ENCODE measurements around the gene LCN10.

Gene LCN10

GRCh38 chr9:136719195-136719880, 23.4 kb downstream of the LCN10 start:
- no peak overlapping the region for H3K4me3 ChIP-seq (ENCODE audit: low read depth, low read length, poor library complexity, severe bottlenecking)

GRCh38 chr9:136718345-136719194, 24.2 kb downstream of the LCN10 start:
- Histone ChIP-seq H3K9me2 (ENCODE audit: low read depth, low read length) (no peaks in the 10 kb centered on the region), H3K79me2 (ENCODE audit: insufficient read depth, low read length) (no peaks in the 10 kb centered on the region), H4K20me1 (ENCODE audit: insufficient read depth, low read length) (no peaks in the 10 kb centered on the region), H3K9ac (ENCODE audit: low read length) (no peak overlapping the region), H3F3A (ENCODE audit: insufficient read depth, low read length) (no peaks in the 10 kb centered on the region), H3K4me2 (ENCODE audit: low read length) (no peak overlapping the region), H3K9me3 (ENCODE audit: low read length) (no peaks in the 10 kb centered on the region), H3K27me3 (ENCODE audit: insufficient read depth, low read length) (peaks cover 13% of the 10 kb centered on the region; the same call in 1 of the 2 replicates), H2AFZ (ENCODE audit: low read length) (no peak overlapping the region), H3K36me3 (ENCODE audit: insufficient read depth, low read length) (peaks cover 17% of the 10 kb centered on the region), H3K27ac (ENCODE audit: low read depth, low read length, poor library complexity, severe bottlenecking) (no peak overlapping the region), H3K4me3 (ENCODE audit: low read depth, low read length, poor library complexity, severe bottlenecking) (no peak overlapping the region), H3K4me1 (ENCODE audit: insufficient read depth, low read length, severe bottlenecking) (no peaks in the 10 kb centered on the region)
- TF ChIP-seq CTCF (IDR thresholded peaks at IDR 0.05; ENCODE audit: low read length) (no peak), EZH2 (IDR thresholded peaks at IDR 0.05; ENCODE audit: borderline replicate concordance, low read length) (no peak)

More at GRCh38 chr9:136719195-136719880, 23.4 kb downstream of the LCN10 start:
- Histone ChIP-seq H3K4me2 (ENCODE audit: low read length) (no peak overlapping the region), H3F3A (ENCODE audit: insufficient read depth, low read length) (no peaks in the 10 kb centered on the region), H3K9me2 (ENCODE audit: low read depth, low read length) (no peaks in the 10 kb centered on the region), H3K9ac (ENCODE audit: low read length) (no peak overlapping the region), H3K36me3 (ENCODE audit: insufficient read depth, low read length) (peaks cover 25% of the 10 kb centered on the region), H3K79me2 (ENCODE audit: insufficient read depth, low read length) (no peaks in the 10 kb centered on the region), H2AFZ (ENCODE audit: low read length) (no peak overlapping the region), H3K27me3 (ENCODE audit: insufficient read depth, low read length) (peaks cover 8% of the 10 kb centered on the region; the same call in 1 of the 2 replicates), H4K20me1 (ENCODE audit: insufficient read depth, low read length) (no peaks in the 10 kb centered on the region), H3K9me3 (ENCODE audit: low read length) (no peaks in the 10 kb centered on the region), H3K4me1 (ENCODE audit: insufficient read depth, low read length, severe bottlenecking) (no peaks in the 10 kb centered on the region), H3K27ac (ENCODE audit: low read depth, low read length, poor library complexity, severe bottlenecking) (no peak overlapping the region)
- no peak for TF ChIP-seq CTCF (IDR thresholded peaks at IDR 0.05; ENCODE audit: low read length)
- TF ChIP-seq EZH2 (IDR thresholded peaks at IDR 0.05; ENCODE audit: borderline replicate concordance, low read length): no peak

GRCh38 chr9:136717399-136717798, 25.3 kb downstream of the LCN10 start:
- H3K9me3 ChIP-seq (ENCODE audit: low read length): no peaks in the 10 kb centered on the region
- H3K4me1 ChIP-seq (ENCODE audit: insufficient read depth, low read length, severe bottlenecking): no peaks in the 10 kb centered on the region
- H3K27ac ChIP-seq (ENCODE audit: low read depth, low read length, poor library complexity, severe bottlenecking): no peak overlapping the region
- H3K36me3 ChIP-seq (ENCODE audit: insufficient read depth, low read length): peaks cover 5% of the 10 kb centered on the region
- H3F3A ChIP-seq (ENCODE audit: insufficient read depth, low read length): no peaks in the 10 kb centered on the region
- H4K20me1 ChIP-seq (ENCODE audit: insufficient read depth, low read length): no peaks in the 10 kb centered on the region
- H3K27me3 ChIP-seq (ENCODE audit: insufficient read depth, low read length): peaks cover 13% of the 10 kb centered on the region; the same call in 1 of the 2 replicates
- no peak overlapping the region for H3K4me2 ChIP-seq (ENCODE audit: low read length)
- no peaks in the 10 kb centered on the region for H3K9me2 ChIP-seq (ENCODE audit: low read depth, low read length)
- TF ChIP-seq CTCF (IDR thresholded peaks at IDR 0.05; ENCODE audit: low read length): no peak
- TF ChIP-seq EZH2 (IDR thresholded peaks at IDR 0.05; ENCODE audit: borderline replicate concordance, low read length): no peak
- no peak overlapping the region for H3K4me3 ChIP-seq (ENCODE audit: low read depth, low read length, poor library complexity, severe bottlenecking)
- H3K79me2 ChIP-seq (ENCODE audit: insufficient read depth, low read length): no peaks in the 10 kb centered on the region
- no peak overlapping the region for H3K9ac ChIP-seq (ENCODE audit: low read length)
- H2AFZ ChIP-seq (ENCODE audit: low read length): no peak overlapping the region
